Right atrium auricular region (tissue), 2 donors: Measurements from ENCODE around the gene DNAH11. TPM values are rescaled to one million over a fixed set of nuclear protein-coding genes. Genes with fewer than 3 reads are reported as not detected.
A peak's percentile ranks its signal among the peaks of the same experiment; 100 is the strongest.

Experiments
- DNase-seq: peaks from one replicate; pipeline ENCODE4 v3.0.0-alpha.2; 2019; ENCODE audit warnings: low spot score
- H3K27ac ChIP-seq, 2 donors: fragments of 200-600 bp; sonication (generic); 1 replicate in 1 of 2; 2 replicates in 1 of 2; pipeline ENCODE4 v1.5.1; 2016 to 2019
- H3K27me3 ChIP-seq, 2 donors: fragments of 200-600 bp; sonication (generic); one replicate each; pipeline versions ENCODE4 v1.5.1 to v1.6.0; 2017 to 2019
- H3K36me3 ChIP-seq: fragments of 200-600 bp; sonication (generic); one replicate; pipeline ENCODE4 v1.5.1; 2016
- H3K4me1 ChIP-seq, 2 donors: fragments of 200-600 bp; sonication (generic); one replicate each; pipeline versions ENCODE4 v1.5.1 to v1.6.0; 2017 to 2019
- H3K4me3 ChIP-seq, 2 donors: fragments of 200-600 bp; sonication (generic); 1 replicate in 1 of 2; 2 replicates in 1 of 2; pipeline ENCODE4 v1.5.1; 2017 to 2019; ENCODE audit warnings: mild to moderate bottlenecking in 1 of 2, moderate library complexity in 1 of 2
- H3K9me3 ChIP-seq, 2 donors: fragments of 200-600 bp; sonication (generic); one replicate each; pipeline ENCODE4 v1.5.1; 2019
- total RNA-seq, 2 donors: library from RNA; depleted of rRNA; stranded (reverse); fragments of >200 nt; gene quantifications; one replicate each; pipeline ENCODE4 v1.1.0, GENCODE V29; 2016
- TF ChIP-seq, protein P1 (sequence below), 2 donors: fragments of 200-600 bp; sonication (generic); IDR thresholded peaks; one replicate each; pipeline ENCODE4 v1.5.1; 2019; ENCODE audit warnings: antibody characterized with exemption in 2 of 2

Gene DNAH11
- total RNA-seq, 2 donors from 2014 or later, result 2.8 to 3.5 TPM

DNA sequence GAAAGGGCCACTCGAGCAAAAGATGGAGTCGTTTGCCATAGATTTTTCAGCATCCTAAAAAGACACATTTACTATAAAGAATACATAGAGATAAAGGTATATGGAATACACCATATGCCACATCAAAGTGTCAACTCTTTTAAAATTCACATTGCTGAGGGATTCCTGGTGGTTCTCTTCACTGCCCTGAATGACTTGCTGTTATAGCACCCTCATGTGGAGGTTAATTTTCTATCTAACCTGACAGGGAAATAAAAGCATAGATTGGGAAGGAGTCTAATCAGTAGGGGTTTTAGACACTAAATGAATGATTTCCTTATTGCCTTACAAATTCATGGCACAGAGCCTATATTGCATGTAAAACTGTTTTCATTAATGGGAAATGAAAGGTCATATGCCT, 25.9 kb downstream of the DNAH11 start:
- H3K9me3 ChIP-seq, result no peaks in the 10 kb centered on the region
- no peak for DNase-seq
- no peaks in the 10 kb centered on the region for H3K27me3 ChIP-seq
- no peak overlapping the region for H3K4me3 ChIP-seq
- TF ChIP-seq, protein P1, sequence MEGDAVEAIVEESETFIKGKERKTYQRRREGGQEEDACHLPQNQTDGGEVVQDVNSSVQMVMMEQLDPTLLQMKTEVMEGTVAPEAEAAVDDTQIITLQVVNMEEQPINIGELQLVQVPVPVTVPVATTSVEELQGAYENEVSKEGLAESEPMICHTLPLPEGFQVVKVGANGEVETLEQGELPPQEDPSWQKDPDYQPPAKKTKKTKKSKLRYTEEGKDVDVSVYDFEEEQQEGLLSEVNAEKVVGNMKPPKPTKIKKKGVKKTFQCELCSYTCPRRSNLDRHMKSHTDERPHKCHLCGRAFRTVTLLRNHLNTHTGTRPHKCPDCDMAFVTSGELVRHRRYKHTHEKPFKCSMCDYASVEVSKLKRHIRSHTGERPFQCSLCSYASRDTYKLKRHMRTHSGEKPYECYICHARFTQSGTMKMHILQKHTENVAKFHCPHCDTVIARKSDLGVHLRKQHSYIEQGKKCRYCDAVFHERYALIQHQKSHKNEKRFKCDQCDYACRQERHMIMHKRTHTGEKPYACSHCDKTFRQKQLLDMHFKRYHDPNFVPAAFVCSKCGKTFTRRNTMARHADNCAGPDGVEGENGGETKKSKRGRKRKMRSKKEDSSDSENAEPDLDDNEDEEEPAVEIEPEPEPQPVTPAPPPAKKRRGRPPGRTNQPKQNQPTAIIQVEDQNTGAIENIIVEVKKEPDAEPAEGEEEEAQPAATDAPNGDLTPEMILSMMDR (IDR thresholded peaks at IDR 0.05), result peak in 1 of 2 donors; percentile 48
- H3K36me3 ChIP-seq, result no peaks in the 10 kb centered on the region
- no peaks in the 10 kb centered on the region for H3K4me1 ChIP-seq
- no peak overlapping the region for H3K27ac ChIP-seq

DNA sequence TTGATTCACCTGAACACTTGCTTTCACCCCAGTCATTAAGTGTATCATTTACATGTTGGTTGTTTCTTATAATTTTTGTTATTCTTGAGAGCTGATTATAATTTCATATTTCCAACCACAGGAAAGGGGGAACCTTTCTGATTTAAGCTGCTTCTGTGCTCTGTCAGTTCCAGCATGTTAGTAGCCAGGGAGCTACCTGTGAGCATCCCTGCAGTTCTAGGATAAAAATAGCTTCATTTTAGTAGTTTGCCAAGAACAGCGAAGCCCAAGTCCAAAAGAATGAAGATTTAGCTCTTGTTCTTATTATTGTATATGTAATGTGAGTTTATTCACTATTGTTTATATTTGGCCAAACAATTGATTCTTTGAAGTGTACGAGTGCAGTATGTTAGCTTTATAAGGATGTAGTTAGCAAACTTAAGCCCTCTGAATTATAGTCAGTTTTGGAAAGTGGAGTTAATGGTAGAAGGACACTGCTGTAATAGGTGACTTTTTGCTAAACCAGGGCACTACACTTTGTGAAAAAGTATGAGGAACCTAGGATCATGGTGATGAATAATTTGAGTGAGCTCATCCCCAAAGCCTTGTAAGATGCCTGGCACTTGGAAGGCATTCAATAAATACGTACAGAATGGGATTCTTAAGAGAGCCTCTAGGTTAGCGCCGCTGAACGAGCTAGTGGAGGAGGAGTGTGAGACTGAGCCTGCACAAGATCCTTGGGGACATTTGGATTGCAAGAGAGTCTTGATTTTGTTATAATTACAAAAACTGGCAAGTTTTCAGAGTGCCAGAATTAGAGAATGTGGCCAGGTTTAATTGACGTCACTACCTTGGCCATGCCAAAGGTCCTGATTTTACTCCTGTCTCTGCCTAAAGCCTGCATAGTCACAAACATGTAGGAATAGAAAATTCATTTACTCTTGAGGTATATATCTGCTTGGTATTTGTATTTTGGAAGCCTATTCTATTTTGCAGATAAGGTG, 29.8 kb downstream of the DNAH11 start:
- TF ChIP-seq, protein P1 (IDR thresholded peaks at IDR 0.05), result no peak
- no peaks in the 10 kb centered on the region for H3K4me1 ChIP-seq
- H3K9me3 ChIP-seq, result no peaks in the 10 kb centered on the region
- no peak for DNase-seq
- no peak overlapping the region for H3K4me3 ChIP-seq
- H3K36me3 ChIP-seq, result no peaks in the 10 kb centered on the region
- no peak overlapping the region for H3K27ac ChIP-seq
- H3K27me3 ChIP-seq, result no peaks in the 10 kb centered on the region

DNA sequence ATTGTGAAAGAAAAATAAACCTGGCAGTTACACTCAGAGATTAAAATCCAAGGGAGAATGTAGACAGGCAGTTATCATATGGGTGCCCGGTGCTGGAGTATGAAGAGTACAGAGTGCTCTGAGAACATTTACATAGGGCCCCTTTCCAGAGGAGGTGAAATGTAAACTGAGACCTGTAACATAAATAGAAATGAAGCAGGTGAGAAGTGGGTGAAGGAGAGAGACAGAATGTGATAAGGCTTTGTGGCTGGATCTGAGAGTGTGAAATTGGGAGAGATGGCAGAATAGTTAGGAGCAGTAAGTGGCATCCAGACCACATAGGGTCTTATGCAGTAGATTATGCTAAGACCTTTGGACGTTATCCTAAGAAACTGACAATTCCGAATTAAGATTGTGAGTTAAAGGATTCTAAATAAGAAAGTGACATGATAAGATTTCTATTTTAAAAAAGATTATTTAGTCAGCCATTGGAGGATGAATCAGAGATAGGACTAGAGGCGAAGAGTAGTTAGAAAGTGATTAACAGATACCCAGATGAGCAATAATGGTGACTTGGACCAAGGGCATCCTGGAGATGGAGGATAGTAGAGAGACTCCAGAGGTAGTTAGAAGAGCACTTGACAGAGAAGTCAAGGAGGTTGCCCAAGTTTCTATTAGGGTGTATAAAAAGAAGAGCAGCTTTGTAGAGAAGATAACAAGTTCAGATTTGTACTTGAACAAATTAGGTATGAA, 36.7 kb downstream of the DNAH11 start:
- TF ChIP-seq, protein P1 (IDR thresholded peaks at IDR 0.05), result no peak
- no peaks in the 10 kb centered on the region for H3K36me3 ChIP-seq
- H3K9me3 ChIP-seq, result peaks cover 0 to 14% of the 10 kb centered on the region in 2 donors
- peaks cover 0 to 20% of the 10 kb centered on the region in 2 donors for H3K4me1 ChIP-seq
- H3K27me3 ChIP-seq, result no peaks in the 10 kb centered on the region
- H3K4me3 ChIP-seq, result no peak overlapping the region
- DNase-seq, result no peak
- peak overlapping the region; percentile 65 to 90 for H3K27ac ChIP-seq

DNA sequence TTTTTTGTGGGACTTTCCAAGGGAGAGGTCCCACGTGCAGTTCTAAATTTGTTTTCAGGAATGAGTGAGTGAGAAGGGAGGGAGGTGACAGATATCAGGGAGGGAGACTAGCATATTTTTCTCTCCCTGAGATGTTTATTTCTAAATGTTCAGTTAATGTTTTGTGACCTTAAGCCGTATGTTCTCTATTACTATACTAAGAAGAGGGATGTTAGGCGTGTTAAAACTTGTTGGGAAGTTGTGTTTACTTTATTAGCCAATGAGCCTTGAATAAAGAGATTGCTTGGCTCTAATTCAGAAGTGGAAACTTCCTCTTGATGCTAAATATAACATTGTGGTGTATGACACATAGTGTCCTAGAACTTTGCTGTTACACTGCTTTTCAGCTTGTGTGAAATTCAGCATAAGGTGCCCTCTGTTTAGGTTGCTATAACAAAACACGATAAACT, 37.3 kb downstream of the DNAH11 start:
- H3K27me3 ChIP-seq, result no peaks in the 10 kb centered on the region
- H3K4me3 ChIP-seq, result no peak overlapping the region
- DNase-seq, result no peak
- H3K36me3 ChIP-seq, result no peaks in the 10 kb centered on the region
- peaks cover 0 to 20% of the 10 kb centered on the region in 2 donors for H3K4me1 ChIP-seq
- TF ChIP-seq, protein P1 (IDR thresholded peaks at IDR 0.05), result no peak
- peak overlapping the region; percentile 65 to 90 for H3K27ac ChIP-seq
- H3K9me3 ChIP-seq, result peaks cover 0 to 14% of the 10 kb centered on the region in 2 donors

DNA sequence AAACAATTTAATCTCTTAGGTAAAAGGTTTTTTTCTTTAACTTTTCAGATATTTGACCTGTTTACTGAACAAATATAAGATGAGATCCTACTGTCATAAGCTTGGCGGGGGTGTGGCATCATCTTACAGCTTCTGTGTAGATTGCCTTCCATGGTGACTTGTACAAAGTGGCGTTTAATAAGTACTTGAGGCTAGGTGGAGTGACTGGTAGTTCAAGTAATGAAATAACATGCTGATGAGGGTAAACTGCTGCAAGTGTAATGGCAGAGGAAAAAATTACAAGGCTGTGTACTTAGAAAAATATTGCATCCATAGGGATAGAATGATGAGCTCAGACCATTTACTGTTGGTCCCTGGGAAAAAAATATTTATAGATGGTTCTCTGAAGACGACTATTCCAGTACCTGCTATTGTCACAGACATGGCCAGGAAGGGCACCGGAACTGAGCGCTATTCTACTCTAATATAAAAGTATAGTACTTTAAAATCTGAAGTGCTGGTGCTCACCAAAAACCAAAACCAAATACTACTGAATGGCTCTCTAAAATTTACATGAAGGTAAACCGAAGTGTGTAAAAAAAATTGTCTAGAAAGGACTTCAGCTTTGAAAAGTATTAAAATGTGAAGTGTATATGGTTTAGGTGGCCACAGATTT, 42.4 kb downstream of the DNAH11 start:
- H3K4me1 ChIP-seq, result peaks cover 0 to 9% of the 10 kb centered on the region in 2 donors

More for the DNA sequence above, 42.4 kb downstream of the DNAH11 start:
- Histone ChIP-seq H3K36me3 (no peaks in the 10 kb centered on the region), H3K4me3 (no peak overlapping the region), H3K27ac (no peak overlapping the region), H3K9me3 (peaks cover 0 to 14% of the 10 kb centered on the region in 2 donors), H3K27me3 (no peaks in the 10 kb centered on the region)
- TF ChIP-seq, protein P1 (IDR thresholded peaks at IDR 0.05), result no peak
- DNase-seq, result no peak
